GM23338 (cell line): ENCODE results near the gene RALGPS1. TPM values are rescaled to one million over a fixed set of nuclear protein-coding genes. Genes with fewer than 3 reads are reported as not detected.

Experiments used
- ATAC-seq: fragments of 200-7000 bp; cut with Tn5 transposase; 3 replicates; pipeline ENCODE4 v1.9.1; 2020
- DNase-seq: peaks from one replicate; pipeline ENCODE4 v3.0.0-alpha.2; 2015; ENCODE audit warnings: low spot score
- H2AFZ ChIP-seq: fragments of 200-600 bp; sonication (generic); 2 replicates; pipeline ENCODE4 v1.8.0; 2016; ENCODE audit warnings: antibody characterized with exemption, mild to moderate bottlenecking, moderate library complexity
- H3F3A ChIP-seq: fragments of 200-600 bp; sonication (generic); replicated peaks from 2 replicates; pipeline ENCODE4 v1.8.0; 2017; ENCODE audit warnings: antibody characterized with exemption, mixed run types, low read depth
- H3K27ac ChIP-seq: fragments of 200-600 bp; sonication (generic); 2 replicates; pipeline ENCODE4 v1.6.1; 2016; ENCODE audit warnings: low read depth
- H3K27me3 ChIP-seq: fragments of 200-600 bp; sonication (generic); 2 replicates; pipeline ENCODE4 v1.8.0; 2016; ENCODE audit warnings: mild to moderate bottlenecking, mixed run types, moderate library complexity; ENCODE audit not compliant: insufficient read depth
- H3K36me3 ChIP-seq: fragments of 200-600 bp; sonication (generic); 2 replicates; pipeline ENCODE4 v1.8.0; 2016; ENCODE audit warnings: mild to moderate bottlenecking; ENCODE audit not compliant: insufficient read depth
- H3K4me1 ChIP-seq: fragments of 200-600 bp; sonication (generic); 2 replicates; pipeline ENCODE4 v1.8.0; 2016; ENCODE audit warnings: mild to moderate bottlenecking, moderate library complexity; ENCODE audit not compliant: insufficient read depth
- H3K4me2 ChIP-seq: fragments of 200-600 bp; sonication (generic); 2 replicates; pipeline ENCODE4 v1.7.1; 2017; ENCODE audit warnings: mixed run types
- H3K4me3 ChIP-seq: fragments of 200-600 bp; sonication (generic); 2 replicates; pipeline ENCODE4 v1.6.1; 2016; ENCODE audit warnings: mixed run types
- H3K79me2 ChIP-seq: fragments of 200-600 bp; sonication (generic); replicated peaks from 2 replicates; pipeline ENCODE4 v1.8.0; 2017; ENCODE audit warnings: mild to moderate bottlenecking; ENCODE audit not compliant: insufficient read depth
- H3K9me2 ChIP-seq: fragments of 200-600 bp; sonication (generic); 2 replicates; pipeline ENCODE4 v1.8.0; 2017; ENCODE audit not compliant: insufficient read depth
- H4K20me1 ChIP-seq: fragments of 200-600 bp; sonication (generic); replicated peaks from 2 replicates; pipeline ENCODE4 v1.8.0; 2017; ENCODE audit warnings: mild to moderate bottlenecking; ENCODE audit not compliant: insufficient read depth
- H3K27ac Mint-ChIP-seq: 2 replicates; pipeline ENCODE4 v1.8.0; 2020; ENCODE audit warnings: inconsistent platforms, mild to moderate bottlenecking, moderate library complexity, mixed read lengths
- H3K27me3 Mint-ChIP-seq: 3 replicates; pipeline ENCODE4 v1.8.0; 2022; ENCODE audit warnings: low read depth, mild to moderate bottlenecking, moderate library complexity, mixed read lengths, inconsistent platforms; ENCODE audit not compliant: insufficient read depth, poor library complexity
- H3K36me3 Mint-ChIP-seq: 3 replicates; pipeline ENCODE4 v1.8.0; 2021; ENCODE audit warnings: low read depth, mild to moderate bottlenecking, inconsistent platforms, moderate library complexity, mixed read lengths
- H3K4me1 Mint-ChIP-seq: 3 replicates; pipeline ENCODE4 v1.8.0; 2020; ENCODE audit warnings: mild to moderate bottlenecking, inconsistent platforms, mixed read lengths
- H3K4me3 Mint-ChIP-seq: 3 replicates; pipeline ENCODE4 v1.8.0; 2021; ENCODE audit warnings: moderate library complexity, mild to moderate bottlenecking, inconsistent platforms, mixed read lengths
- H3K9me3 Mint-ChIP-seq: 3 replicates; pipeline ENCODE4 v1.8.0; 2020; ENCODE audit warnings: moderate library complexity, mild to moderate bottlenecking, inconsistent platforms, mixed read lengths
- CTCF ChIP-seq, 2 experiments: fragments of 200-600 bp in 1 of 2; sonication (generic) in 1 of 2; conservative IDR thresholded peaks; 2 replicates each; pipeline versions ENCODE4 v1.5.1 to v1.6.1; 2016 to 2017; ENCODE audit warnings: antibody characterized with exemption in 2 of 2, low read depth in 2 of 2, mild to moderate bottlenecking in 2 of 2, moderate library complexity in 1 of 2
- EZH2 ChIP-seq: fragments of 200-600 bp; sonication (generic); IDR thresholded peaks from one replicate; pipeline ENCODE4 v1.8.0; 2017; ENCODE audit warnings: antibody characterized with exemption, mild to moderate bottlenecking, low read depth; ENCODE audit not compliant: unreplicated experiment
- JUNB ChIP-seq: IDR thresholded peaks from one replicate; pipeline ENCODE4 v1.6.1; 2016; ENCODE audit warnings: antibody characterized with exemption; ENCODE audit not compliant: unreplicated experiment
- POLR2AphosphoS5 ChIP-seq: IDR thresholded peaks from 2 replicates; pipeline ENCODE4 v1.6.1; 2016; ENCODE audit warnings: antibody characterized with exemption, low read depth
- REST ChIP-seq: IDR thresholded peaks from one replicate; pipeline ENCODE4 v1.6.1; 2018; ENCODE audit warnings: antibody characterized with exemption; ENCODE audit not compliant: unreplicated experiment
- STAT1 ChIP-seq: IDR thresholded peaks from one replicate; pipeline ENCODE4 v1.6.1; 2016; ENCODE audit warnings: antibody characterized with exemption; ENCODE audit not compliant: unreplicated experiment
- ZNF331 ChIP-seq: fragments of 250-450 bp; sonication (Bioruptor Pico); IDR thresholded peaks from 2 replicates; pipeline ENCODE4 v1.5.0; 2020; ENCODE audit warnings: low read depth, mild to moderate bottlenecking, moderate library complexity
- ZNF462 ChIP-seq: fragments of 250-450 bp; sonication (Bioruptor Pico); IDR thresholded peaks from 2 replicates; pipeline ENCODE4 v1.5.0; 2020; ENCODE audit warnings: mild to moderate bottlenecking, moderate library complexity
- polyA plus RNA-seq: library from polyadenylated mRNA; unstranded; fragments of >200 nt; fragmentation: Nextera tagmentation; extraction: Ambion mirVana; gene quantifications from 2 replicates; pipeline ENCODE4 v1.2.1, GENCODE V29; 2016
- total RNA-seq: library from RNA; depleted of rRNA; stranded (reverse); fragments of >200 nt; shearing (Covaris generic); gene quantifications from 2 replicates; pipeline ENCODE4 v1.2.3, GENCODE V29; 2014
- TF ChIP-seq, protein P1 (sequence below): IDR thresholded peaks from 2 replicates; pipeline ENCODE4 v1.6.1; 2016; ENCODE audit warnings: antibody characterized with exemption

The RALGPS1 gene
- total and polyA plus RNA-seq, 2 experiments from 2014 or later = 18.2 to 57.1 TPM

- TF ChIP-seq ZNF462 (CRISPR knock-in tag) (no peak), STAT1 (no peak), ZNF331 (CRISPR knock-in tag) (no peak), EZH2 (no peak), JUNB (no peak)
Measured at GRCh38 chr9:127201731-127202130, 287.1 kb downstream of the RALGPS1 start (continued).

DNA sequence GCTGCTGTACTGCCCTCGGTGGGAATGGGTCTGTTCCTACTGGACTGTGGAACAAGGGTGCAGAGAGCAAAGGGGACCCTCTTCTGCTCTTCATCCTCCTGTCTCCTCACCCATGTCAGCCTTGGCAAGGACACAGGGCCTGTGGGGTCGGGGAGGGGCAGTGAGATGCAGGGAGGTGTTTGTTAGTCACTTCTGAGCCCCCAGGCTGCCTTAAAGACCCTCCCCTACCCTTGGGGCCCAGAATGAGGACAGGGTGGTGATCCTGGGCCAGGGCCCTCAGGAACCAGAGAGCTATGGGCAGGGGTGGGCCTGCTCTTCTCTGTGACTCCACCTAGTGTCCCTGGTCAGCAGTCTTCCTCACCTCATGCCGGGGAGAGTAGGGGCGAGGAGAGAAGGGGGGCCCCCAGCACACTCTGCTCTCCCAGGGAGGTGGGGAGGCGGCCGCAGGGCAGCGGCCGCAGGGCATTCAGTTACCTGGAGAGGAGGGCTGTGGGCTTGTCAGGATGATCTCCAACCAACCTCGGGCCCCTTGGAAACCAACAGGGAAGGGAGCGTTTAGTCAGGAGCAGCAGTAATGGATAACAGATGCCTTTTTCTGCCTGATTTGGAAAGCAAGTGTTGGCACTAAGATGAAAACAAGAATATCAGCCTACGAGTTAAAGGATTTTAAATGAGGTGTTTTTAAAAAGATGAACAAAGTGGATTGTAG is 288.0 kb downstream of the RALGPS1 start:
- DNase-seq = no peak
- no peaks in the 10 kb centered on the region for H3K9me2 ChIP-seq

More for the DNA sequence above, 288.0 kb downstream of the RALGPS1 start:
- H3K36me3 ChIP-seq = no peaks in the 10 kb centered on the region
- H4K20me1 ChIP-seq = no peaks in the 10 kb centered on the region
- H3F3A ChIP-seq = no peaks in the 10 kb centered on the region
- no peak overlapping the region for H3K4me2 ChIP-seq
- H3K27me3 Mint-ChIP-seq = peaks cover 9% of the 10 kb centered on the region
- H3K36me3 Mint-ChIP-seq = no peaks in the 10 kb centered on the region
- peaks cover 6% of the 10 kb centered on the region; the same call in 2 of the 3 replicates for H3K4me1 Mint-ChIP-seq
- no peaks in the 10 kb centered on the region for H3K79me2 ChIP-seq
- no peak overlapping the region for H3K27ac ChIP-seq
- no peaks in the 10 kb centered on the region; the same call in 2 of the 3 replicates for H3K9me3 Mint-ChIP-seq
- no peak overlapping the region for H3K4me3 Mint-ChIP-seq
- peaks cover 4% of the 10 kb centered on the region; the same call in 1 of the 2 replicates for H3K4me1 ChIP-seq
- TF ChIP-seq, protein P1, sequence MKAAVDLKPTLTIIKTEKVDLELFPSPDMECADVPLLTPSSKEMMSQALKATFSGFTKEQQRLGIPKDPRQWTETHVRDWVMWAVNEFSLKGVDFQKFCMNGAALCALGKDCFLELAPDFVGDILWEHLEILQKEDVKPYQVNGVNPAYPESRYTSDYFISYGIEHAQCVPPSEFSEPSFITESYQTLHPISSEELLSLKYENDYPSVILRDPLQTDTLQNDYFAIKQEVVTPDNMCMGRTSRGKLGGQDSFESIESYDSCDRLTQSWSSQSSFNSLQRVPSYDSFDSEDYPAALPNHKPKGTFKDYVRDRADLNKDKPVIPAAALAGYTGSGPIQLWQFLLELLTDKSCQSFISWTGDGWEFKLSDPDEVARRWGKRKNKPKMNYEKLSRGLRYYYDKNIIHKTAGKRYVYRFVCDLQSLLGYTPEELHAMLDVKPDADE = no peak
- no peak for TF ChIP-seq EZH2
- TF ChIP-seq CTCF (conservative IDR thresholded peaks at IDR 0.05; ENCODE audit: low read depth in 2 of 2) = peak in 1 of 2 experiments; percentile 10; a peak in 1 of 4 replicates
- TF ChIP-seq REST = no peak
- TF ChIP-seq ZNF331 (CRISPR knock-in tag) = no peak
- TF ChIP-seq POLR2AphosphoS5 = no peak
- TF ChIP-seq STAT1 = no peak
- H2AFZ ChIP-seq = no peak overlapping the region
- no peak overlapping the region for H3K27ac Mint-ChIP-seq
- H3K27me3 ChIP-seq = no peaks in the 10 kb centered on the region
- ATAC-seq = peak; percentile 5; the same call in 1 of the 3 replicates
- no peak overlapping the region for H3K4me3 ChIP-seq
